SK-N-MC (cell line): ENCODE results near the gene EIF2B4.

Experiments used
- EZH2 ChIP-seq: fragments of 200-600 bp; sonication (generic); IDR thresholded peaks from one replicate; pipeline ENCODE4 v1.6.1; 2017; ENCODE audit warnings: antibody characterized with exemption
- FOXP2 ChIP-seq: optimal IDR thresholded peaks from 2 replicates; pipeline ENCODE3; 2011; ENCODE audit warnings: mild to moderate bottlenecking, moderate library complexity; ENCODE audit not compliant: insufficient read depth; ENCODE audit errors: extremely low read length, control extremely low read depth
- POLR2AphosphoS5 ChIP-seq: IDR thresholded peaks from 2 replicates; pipeline ENCODE4 v1.6.1; 2012; ENCODE audit warnings: mild to moderate bottlenecking, low read depth, low read length, borderline replicate concordance

DNA sequence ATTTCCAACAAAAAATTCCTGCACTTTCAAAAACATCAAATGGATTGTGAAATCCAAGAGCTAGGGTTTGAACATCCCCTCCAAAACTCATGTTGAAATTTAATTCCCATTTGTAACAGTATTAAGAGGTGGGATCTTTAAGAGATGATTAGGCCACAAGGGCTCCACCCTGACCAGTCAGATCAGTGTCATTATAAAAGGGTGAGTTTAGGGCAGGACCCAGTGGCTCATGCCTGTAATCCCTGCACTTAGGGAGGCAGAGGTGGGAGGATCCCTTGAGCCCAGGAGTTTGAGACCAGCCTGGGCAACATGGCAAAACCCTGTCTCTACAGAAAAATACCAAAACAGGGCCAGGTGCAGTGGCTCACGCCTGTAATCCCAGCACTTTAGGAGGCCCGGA lies 22.5 kb downstream of the EIF2B4 start:
- TF ChIP-seq EZH2: no peak
- no peak for TF ChIP-seq POLR2AphosphoS5
- no peak for TF ChIP-seq FOXP2
